Measurements from ENCODE around the gene MAVS. TPM values are rescaled to one million over a fixed set of nuclear protein-coding genes. Genes with fewer than 3 reads are reported as not detected.
"Not testable (repeated sequence)": the region's sequence is repeated elsewhere in the genome, so short reads cannot be mapped to it uniquely, and the experiment has no call there.

MAVS gene
- total RNA-seq, 1 experiment from 2014 or later, result 25.0 TPM

GRCh38 chr20:3885715-3886114, 39.1 kb downstream of the MAVS start:
- DNase-seq (ENCODE audit: low read depth), result no peak

DNA sequence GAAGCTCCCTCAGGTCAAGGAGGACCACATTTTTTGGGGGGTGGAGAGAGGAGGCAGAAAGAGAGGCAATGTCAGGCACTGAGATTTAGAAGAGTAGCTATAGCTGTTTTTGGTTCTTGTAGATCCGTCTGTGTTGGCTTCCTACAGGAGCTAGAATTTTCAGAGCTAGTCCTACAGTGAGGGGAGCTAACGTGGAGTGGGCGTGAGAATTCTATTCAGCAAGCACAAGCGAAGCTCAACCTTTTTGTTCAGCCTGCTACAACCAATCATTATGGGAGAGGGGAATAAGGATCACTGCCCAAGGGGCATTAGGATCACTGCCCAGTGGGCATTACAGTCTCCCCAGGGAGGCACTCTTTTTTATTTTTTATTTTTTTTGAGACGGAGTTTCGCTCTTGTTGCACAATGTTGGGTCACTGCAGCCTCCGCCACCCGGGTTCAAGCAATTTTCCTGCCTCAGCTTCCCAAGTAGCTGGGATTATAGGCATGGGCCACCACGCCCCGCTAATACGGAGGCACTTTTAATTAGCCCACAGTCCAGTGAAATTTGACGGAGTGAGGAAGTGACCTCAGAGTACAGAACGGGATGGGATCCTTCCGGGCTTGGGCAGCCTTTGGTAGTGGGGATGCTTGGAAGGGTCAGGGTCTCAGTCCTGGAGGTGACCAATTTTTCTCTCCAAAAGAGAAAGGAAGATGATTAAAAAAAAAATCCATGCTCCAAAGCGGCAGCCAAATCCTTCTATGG, 41.4 kb downstream of the MAVS start:
- peak; percentile 58 for DNase-seq (ENCODE audit: low read depth)

DNA sequence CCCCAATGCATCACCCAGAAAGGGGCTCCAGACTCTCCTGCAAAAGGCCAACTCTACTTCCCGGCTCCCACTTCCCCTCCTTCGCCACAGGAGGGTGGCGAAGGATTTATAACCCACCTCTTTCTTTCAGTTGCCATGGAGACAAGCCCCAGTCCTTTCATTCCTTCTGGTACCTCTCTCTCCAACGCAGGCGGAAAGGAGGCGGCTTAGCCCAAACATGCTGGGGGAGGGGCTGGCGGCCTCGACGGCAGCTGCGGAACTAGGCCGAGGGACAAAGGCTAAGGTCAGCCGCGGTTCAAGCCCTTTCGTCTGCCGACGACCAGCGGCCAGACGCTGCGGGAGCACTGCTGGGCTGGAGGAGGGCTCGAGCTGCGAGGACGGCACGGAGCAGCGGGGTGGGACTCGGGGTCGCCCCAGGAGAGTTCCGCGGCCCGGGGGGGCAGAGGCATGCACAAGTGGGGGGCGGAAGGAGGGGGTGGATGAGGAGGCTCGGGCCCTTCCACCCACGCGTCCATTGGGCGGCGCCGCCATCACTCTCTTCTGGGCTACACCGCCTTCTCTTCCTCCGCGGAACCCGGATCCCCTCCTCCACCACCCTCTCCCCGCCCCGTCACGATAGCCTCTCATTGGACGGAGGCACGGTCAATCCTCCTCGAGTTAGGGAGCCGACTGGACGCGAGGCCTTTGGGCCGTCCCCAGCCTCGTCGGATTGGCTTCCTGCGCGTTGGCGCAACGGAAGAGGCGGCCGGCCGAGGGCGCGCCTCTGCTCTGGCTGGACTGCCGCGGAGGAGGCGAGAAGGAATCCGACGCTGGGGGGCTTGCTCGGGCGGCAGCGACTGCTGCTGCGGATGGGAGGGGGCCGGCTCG, 42.2 kb downstream of the MAVS start, which contains the start of gene PANK2:
TSS of gene PANK2 (plus strand) at position 766 of the 867 bp plus-strand sequence.
- peak; percentile 99 for DNase-seq (ENCODE audit: low read depth)

DNA sequence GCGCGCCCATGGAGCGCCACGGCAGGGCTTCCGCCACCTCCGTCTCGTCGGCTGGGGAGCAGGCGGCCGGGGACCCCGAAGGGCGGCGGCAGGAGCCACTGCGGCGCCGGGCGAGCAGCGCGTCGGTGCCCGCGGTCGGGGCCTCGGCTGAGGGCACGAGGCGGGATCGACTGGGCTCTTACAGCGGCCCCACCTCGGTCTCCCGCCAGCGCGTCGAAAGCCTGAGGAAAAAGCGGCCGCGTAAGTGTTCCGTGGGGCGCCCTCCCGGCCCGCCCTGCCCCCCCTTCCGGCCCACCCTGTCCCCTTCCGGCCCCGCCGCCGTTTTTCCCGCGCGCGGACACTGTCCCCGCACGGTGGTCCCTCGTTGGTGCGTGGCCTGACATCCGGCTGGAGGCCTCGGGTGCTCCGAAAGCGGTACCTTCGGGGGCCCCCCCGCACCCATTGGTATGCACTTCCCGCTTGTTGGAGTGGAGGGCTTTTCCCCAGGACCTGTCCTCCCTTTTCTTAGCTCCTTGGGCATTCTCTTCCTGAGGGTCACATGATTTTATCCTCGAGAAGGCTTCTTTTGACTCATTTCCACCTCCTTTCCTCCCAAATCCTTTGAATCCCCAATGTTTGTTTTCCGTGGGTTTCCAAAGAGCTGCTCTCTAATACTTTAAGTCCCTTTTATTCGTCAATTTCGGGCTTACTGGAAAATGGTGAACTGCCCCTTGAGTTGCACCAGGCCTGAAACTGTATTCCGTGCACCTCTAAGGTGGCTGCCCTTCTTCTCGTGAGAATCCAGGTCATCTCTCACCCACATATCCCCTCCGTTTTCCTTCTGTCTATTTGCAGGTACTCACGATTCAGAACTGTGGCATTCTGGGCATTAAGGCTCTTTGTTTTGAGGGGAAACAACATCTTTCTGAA, 43.1 kb downstream of the MAVS start:
- DNase-seq (ENCODE audit: low read depth), result peak; percentile 26

DNA sequence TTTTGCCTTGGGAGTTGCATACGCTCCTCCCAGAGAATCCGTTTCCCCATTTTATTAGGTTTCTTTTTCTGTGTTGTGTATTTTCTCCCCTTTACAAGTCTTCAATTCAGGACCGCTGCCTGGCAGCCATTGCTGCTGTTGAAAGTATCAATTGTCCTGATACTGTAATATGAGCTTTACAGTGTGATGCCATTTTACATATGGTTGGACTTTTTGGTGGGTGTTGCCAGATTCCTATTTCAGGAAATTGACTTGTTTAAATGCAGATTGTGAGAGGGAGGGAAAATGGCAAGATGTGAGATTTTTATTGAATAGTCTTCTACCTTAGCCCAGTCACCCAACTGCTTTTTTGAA, 43.7 kb downstream of the MAVS start:
- DNase-seq (ENCODE audit: low read depth), result peak; percentile 36

- DNase-seq (ENCODE audit: low read depth), result no peak
Observed at GRCh38 chr20:3890999-3891929, 44.6 kb downstream of the MAVS start.

- DNase-seq (ENCODE audit: low read depth), result no peak
Observed at GRCh38 chr20:3894796-3895195, 48.2 kb downstream of the MAVS start.

DNA sequence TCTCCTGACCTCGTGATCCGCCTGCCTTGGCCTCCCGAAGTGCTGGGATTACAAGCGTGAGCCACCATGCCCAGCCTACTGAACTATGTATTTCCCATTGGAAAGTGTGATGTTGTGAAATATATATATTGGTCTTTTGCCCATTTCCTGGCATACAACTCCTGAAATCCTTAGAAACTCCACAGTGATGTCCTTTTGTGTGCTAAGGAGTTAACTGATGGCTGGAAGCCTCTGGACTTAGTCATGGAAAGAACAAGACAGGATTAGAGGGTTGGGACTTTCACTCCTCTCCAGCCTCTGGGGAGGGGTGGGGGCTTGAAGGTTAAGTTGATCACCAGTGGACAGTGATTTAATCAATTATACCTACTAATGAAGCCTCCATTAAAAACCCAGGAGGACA, 49.7 kb downstream of the MAVS start:
- peak; percentile 41 for DNase-seq (ENCODE audit: low read depth)

DNA sequence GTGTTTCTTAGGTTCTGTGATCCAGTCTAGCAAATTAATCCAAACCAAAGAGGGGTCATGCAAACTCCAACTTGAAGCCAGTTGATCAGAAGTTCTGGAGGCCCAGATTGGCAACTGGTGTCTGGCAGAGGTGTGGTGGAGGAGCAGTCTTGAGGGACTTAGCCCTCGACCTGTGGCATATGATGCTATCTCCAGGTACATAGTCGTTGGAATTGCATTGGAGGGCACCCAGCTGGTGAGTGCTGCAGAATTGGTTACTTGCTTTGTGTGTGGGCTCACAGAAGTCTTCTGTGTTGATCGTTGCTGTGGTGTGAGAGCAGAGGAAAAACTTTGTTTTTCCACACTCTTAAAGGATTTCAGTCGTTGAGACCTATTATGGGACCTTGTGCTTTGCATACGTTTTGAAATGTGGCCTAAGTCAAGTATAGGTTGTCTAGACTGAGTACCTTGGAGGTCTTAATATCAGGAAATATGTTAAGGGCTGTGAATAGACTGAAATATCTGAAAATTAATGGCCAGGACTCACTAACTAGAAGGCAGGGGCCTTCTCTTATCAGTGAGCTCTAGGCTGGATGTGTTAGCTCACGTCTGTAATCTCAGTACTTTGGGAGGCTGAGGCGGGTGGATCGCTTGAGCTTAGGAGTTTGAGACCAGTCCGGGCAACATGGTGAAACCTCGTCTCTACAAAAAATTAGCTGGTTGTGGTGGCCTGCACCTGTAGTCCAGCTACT, 50.4 kb downstream of the MAVS start:
- DNase-seq (ENCODE audit: low read depth), result no peak

GRCh38 chr20:3898181-3898580, 51.5 kb downstream of the MAVS start:
- not testable (repeated sequence) for DNase-seq (ENCODE audit: low read depth)

- DNase-seq (ENCODE audit: low read depth), result no peak
Observed at GRCh38 chr20:3898639-3899038, 52.0 kb downstream of the MAVS start.

- DNase-seq (ENCODE audit: low read depth), result no peak
Observed at GRCh38 chr20:3900187-3900604, 53.6 kb downstream of the MAVS start.

GRCh38 chr20:3901028-3901705, 54.5 kb downstream of the MAVS start:
- DNase-seq (ENCODE audit: low read depth), result no peak

GRCh38 chr20:3901706-3902440, 55.2 kb downstream of the MAVS start:
- no peak for DNase-seq (ENCODE audit: low read depth)

DNA sequence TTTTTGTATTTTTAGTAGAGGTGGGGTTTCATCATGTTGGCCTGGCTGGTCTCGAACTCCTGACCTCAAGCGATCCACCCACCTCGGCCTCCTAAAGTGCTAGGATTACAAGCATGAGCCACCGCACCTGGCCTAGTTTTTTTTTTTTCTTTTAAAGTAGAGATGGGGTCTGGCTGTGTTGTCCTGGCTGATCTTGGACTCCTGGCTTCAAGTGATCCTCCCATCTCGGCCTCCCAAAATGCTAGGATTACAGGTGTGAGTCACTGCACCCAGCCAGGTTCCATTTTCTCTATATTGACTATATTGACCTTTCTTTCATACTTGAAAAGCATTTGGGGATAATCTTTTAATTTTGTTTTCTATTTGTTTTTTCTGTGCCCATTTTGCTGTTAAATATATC, 55.8 kb downstream of the MAVS start:
- DNase-seq (ENCODE audit: low read depth), result no peak

DNA sequence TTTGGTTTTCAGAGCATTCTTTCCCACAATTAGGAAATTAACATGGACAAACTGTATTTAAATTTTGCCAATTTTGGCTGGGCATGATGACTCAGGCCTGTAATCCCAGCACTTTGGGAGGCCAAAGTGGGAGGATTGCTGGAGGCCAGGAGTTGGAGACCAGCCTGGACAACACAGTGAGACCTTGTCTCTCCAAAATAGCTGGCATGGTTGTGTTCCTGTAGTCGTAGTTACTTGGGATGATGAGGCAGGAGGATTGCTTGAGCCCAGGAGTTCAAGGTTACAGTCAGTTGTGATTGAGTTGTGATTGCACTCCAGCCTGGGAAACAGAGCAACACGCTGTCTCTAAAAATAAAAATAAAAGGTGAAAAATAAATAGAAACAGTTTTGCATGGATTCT, 57.6 kb downstream of the MAVS start:
- no peak for DNase-seq (ENCODE audit: low read depth)

DNA sequence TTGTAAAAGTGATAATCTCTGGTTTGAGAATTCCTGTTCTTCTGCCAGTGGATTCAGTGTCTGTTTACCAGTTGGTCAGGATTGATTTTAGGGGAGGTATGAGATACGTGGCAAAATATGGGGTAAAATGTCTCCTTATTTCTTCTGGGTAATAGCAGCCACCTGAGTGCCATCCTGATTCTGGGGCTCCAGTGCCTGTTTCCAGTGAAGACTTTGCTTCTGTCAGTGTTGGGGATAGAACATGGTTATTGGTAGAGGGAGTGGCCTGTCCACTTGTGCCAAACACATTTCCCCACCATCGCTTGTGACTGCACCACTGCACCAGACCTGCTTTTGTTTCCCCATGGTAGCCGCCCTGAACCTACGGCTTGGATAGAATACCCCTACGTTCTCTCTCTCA, 58.2 kb downstream of the MAVS start:
- DNase-seq (ENCODE audit: low read depth), result no peak
